Left lung (tissue), 10 donors: ENCODE measurements around the gene HES3. TPM values are rescaled to one million over a fixed set of nuclear protein-coding genes. Genes with fewer than 3 reads are reported as not detected.
A peak's percentile ranks its signal among the peaks of the same experiment; 100 is the strongest.

Experiments
- ATAC-seq: fragments of 200-7000 bp; cut with Tn5 transposase; one replicate; pipeline ENCODE4 v1.9.1; 2020; ENCODE audit warnings: moderate library complexity
- DNase-seq, 4 donors: peaks; one replicate each; pipeline ENCODE4 v3.0.0-alpha.2; 2013 to 2020
- H3K27ac ChIP-seq, 2 donors: fragments of 200-600 bp; sonication (generic) in 1 of 2; one replicate each; pipeline versions ENCODE4 v1.5.0 to v1.8.0; 2020 to 2021
- H3K27me3 ChIP-seq, 2 donors: fragments of 200-600 bp; sonication (generic) in 1 of 2; one replicate each; pipeline versions ENCODE4 v1.5.0 to v1.8.0; 2020 to 2021
- H3K36me3 ChIP-seq, 2 donors: fragments of 200-600 bp; sonication (generic) in 1 of 2; one replicate each; pipeline versions ENCODE4 v1.5.0 to v1.8.0; 2020 to 2021
- H3K4me1 ChIP-seq, 2 donors: fragments of 200-600 bp; one replicate each; pipeline ENCODE4 v1.8.0; 2021
- H3K4me3 ChIP-seq, 2 donors: fragments of 200-600 bp; sonication (generic) in 1 of 2; one replicate each; pipeline versions ENCODE4 v1.5.0 to v1.8.0; 2020 to 2021; ENCODE audit warnings: mild to moderate bottlenecking in 1 of 2
- H3K9me3 ChIP-seq, 2 donors: fragments of 200-600 bp; sonication (generic) in 1 of 2; one replicate each; pipeline versions ENCODE4 v1.5.0 to v1.8.0; 2020 to 2021
- CTCF ChIP-seq, 2 donors: fragments of 200-600 bp; sonication (generic) in 1 of 2; IDR thresholded peaks; one replicate each; pipeline versions ENCODE4 v1.5.0 to v1.8.0; 2021; ENCODE audit warnings: antibody characterized with exemption in 2 of 2
- intact Hi-C, 2 donors: fragments of 100-400 bp; cut with DNase I; formaldehyde crosslinking; loops; one replicate each; pipeline versions ENCODE4 v1.11.2 to v1.14.2; 2022
- polyA plus RNA-seq, 6 donors: library from polyadenylated mRNA; unstranded; fragments of 120-200 nt; gene quantifications; one replicate each; pipeline ENCODE4 v1.2.1, GENCODE V29; 2013; ENCODE audit not compliant: insufficient read length in 6 of 6
- total RNA-seq, 2 donors: library from RNA; stranded (reverse); fragmentation: NEBNext Ultra II Directional; extraction: Animal tissue kit (Norgen Biotek cat#: 25700); gene quantifications; one replicate each; pipeline ENCODE4 v1.2.1, GENCODE V29; 2021
- donor health status: DM: no; HTN: yes; CAD: no.
- donor health status: DM: no; HTN: no; CAD: no.

The HES3 gene
- total and polyA plus RNA-seq, 8 donors: not detected

DNA sequence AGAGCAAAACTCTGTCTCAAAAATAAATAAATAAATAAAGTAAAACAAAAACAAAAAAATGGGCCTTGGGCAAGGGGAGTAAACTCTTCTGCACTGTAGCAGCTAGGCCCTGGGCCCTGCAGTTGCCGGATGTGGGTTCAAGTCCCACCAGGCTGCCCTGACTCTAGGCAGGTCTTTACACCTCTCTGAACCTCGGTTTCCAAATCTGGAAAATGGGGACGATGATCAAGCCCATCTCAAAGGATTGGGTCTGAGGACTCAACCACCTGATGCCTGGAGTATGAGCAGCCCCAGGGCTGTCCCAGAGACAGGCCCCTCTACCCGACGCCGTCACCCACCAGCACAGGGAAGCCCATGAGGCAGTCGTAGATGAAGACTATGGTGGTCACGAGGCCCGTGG is 9.4 kb downstream of the HES3 start:
- no peak overlapping the region for H3K27ac ChIP-seq
- H3K9me3 ChIP-seq: no peaks in the 10 kb centered on the region
- peaks cover 15 to 73% of the 10 kb centered on the region in 2 donors for H3K27me3 ChIP-seq
- intact Hi-C loops: loop anchor here in 1 of 2 donors (10.0 kb wide), 1 partner anchor 161 kb away; the partner anchor contains the start of gene HES2
- ATAC-seq: no peak
- DNase-seq: no peak
- no peak overlapping the region for H3K4me3 ChIP-seq
- peaks cover 0 to 11% of the 10 kb centered on the region in 2 donors for H3K4me1 ChIP-seq
- TF ChIP-seq CTCF (IDR thresholded peaks at IDR 0.05): no peak
- no peaks in the 10 kb centered on the region for H3K36me3 ChIP-seq

DNA sequence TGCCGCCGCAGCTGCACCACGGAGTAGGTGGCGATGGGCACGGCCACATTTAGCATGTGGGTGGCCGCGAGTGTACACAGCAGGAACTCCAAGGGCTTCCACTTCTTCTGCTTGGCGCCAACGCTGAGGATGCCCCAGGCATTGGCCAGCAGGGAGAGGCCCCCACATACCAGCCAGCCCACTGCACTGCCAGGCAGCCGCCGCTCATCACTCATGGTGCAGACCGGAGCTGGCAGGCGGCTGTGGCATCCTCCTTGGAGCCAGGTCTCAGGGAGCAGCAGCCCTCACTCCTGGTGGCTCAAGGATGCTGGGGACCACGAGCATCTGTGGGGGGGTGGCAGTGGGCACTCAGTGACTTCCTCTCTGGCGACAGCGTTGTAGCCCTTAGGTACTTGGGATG is 10.7 kb downstream of the HES3 start:
- Histone ChIP-seq H3K4me3 (no peak overlapping the region), H3K27me3 (peaks cover 6 to 73% of the 10 kb centered on the region in 2 donors), H3K36me3 (no peaks in the 10 kb centered on the region), H3K4me1 (peaks cover 0 to 13% of the 10 kb centered on the region in 2 donors), H3K9me3 (no peaks in the 10 kb centered on the region), H3K27ac (no peak overlapping the region)
- ATAC-seq (no peak), DNase-seq (peak in 1 of 4 donors; percentile 65)
- intact Hi-C loops: loop anchor here in 1 of 2 donors (10.0 kb wide), 1 partner anchor 160 kb away; the partner anchor contains the start of gene HES2
- no peak for TF ChIP-seq CTCF (IDR thresholded peaks at IDR 0.05)

DNA sequence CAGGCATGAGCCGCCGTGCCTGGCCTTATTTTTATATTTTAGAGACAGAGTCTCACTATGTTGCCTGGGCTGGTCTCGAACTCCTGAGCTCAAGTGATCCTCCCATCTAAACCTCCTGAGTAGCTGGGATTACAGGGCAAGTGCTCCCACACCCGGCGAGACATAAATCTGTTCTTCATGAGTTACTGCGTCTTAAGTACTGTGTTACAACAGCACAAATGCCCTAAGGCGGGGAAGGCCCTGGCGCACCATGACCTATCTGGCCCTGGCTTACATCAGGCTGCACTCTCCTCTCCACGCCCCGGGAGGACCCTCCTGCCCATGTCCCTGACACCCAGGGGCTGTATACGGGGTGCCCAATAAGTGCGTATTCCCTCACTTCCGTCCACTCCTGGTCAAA is 12.7 kb downstream of the HES3 start:
- intact Hi-C loops: loop anchor here in 1 of 2 donors (10.0 kb wide), 1 partner anchor 158 kb away; the partner anchor contains the start of gene HES2
- Histone ChIP-seq H3K36me3 (no peaks in the 10 kb centered on the region), H3K27ac (no peak overlapping the region), H3K9me3 (no peaks in the 10 kb centered on the region), H3K4me1 (peaks cover 0 to 23% of the 10 kb centered on the region in 2 donors), H3K4me3 (no peak overlapping the region), H3K27me3 (peaks cover 0 to 71% of the 10 kb centered on the region in 2 donors)
- no peak for TF ChIP-seq CTCF (IDR thresholded peaks at IDR 0.05)
- DNase-seq (no peak), ATAC-seq (no peak)

DNA sequence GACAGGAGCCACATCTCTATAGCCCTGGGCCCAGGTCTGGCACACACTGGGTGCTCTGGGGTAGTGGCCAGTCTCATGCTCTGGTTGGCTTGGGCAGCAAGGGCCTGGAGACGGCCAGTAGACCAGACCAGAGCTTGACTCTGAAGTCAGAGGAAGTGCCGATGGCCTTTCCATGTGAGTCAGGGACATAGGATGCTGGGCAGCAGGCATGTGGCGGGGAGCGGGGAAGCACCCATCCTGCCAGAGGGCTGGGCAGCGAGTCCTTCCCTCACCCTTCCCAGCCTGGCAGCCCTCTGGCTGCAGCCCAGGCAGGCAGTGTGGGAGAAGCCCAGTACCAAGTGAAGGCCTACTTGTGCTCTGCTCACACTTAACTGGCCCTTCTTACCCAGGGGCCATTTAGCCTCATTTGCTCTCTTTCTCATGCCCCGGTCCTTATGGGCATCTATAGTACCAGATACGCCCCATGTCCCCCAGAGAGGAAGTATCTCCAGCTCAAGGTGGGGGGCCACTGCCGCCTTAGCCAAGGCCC is 13.6 kb downstream of the HES3 start:
- H3K27me3 ChIP-seq: peaks cover 0 to 71% of the 10 kb centered on the region in 2 donors
- ATAC-seq: no peak
- no peaks in the 10 kb centered on the region for H3K36me3 ChIP-seq
- H3K4me3 ChIP-seq: no peak overlapping the region
- no peak overlapping the region for H3K27ac ChIP-seq
- intact Hi-C loops: loop anchor here in 1 of 2 donors (10.0 kb wide), 1 partner anchor 157 kb away; the partner anchor contains the start of gene HES2
- H3K9me3 ChIP-seq: no peaks in the 10 kb centered on the region
- H3K4me1 ChIP-seq: peaks cover 0 to 26% of the 10 kb centered on the region in 2 donors
- no peak for DNase-seq
- TF ChIP-seq CTCF (IDR thresholded peaks at IDR 0.05): no peak

DNA sequence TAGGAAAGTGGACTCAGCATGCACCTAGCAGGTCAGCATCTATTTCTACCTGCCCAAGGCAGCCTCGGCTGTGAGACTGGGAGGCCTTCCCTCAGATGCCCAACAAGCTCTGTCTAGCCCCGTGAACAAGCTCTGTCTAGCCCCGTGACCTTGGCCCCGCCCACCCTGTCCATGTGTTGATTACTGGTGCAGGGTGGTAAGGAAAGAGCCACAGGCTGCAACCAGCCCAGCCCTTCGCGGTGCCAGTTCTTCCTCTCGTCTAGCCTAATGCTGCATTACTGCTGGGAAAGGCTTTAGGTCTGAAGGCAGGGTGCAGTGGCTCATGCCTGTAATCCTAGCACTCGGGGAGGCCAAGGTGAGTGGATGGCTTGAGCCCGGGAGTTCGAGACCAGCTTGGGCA is 14.7 kb downstream of the HES3 start:
- intact Hi-C loops: loop anchor here in 1 of 2 donors (10.0 kb wide), 1 partner anchor 156 kb away; the partner anchor contains the start of gene HES2
- no peak for ATAC-seq
- Histone ChIP-seq H3K27me3 (peaks cover 0 to 74% of the 10 kb centered on the region in 2 donors), H3K36me3 (no peaks in the 10 kb centered on the region), H3K9me3 (no peaks in the 10 kb centered on the region), H3K27ac (no peak overlapping the region), H3K4me3 (no peak overlapping the region), H3K4me1 (peaks cover 4 to 26% of the 10 kb centered on the region in 2 donors)
- no peak for TF ChIP-seq CTCF (IDR thresholded peaks at IDR 0.05)
- DNase-seq: no peak
